ENCODE results near the gene FGF14. TPM values are rescaled to one million over a fixed set of nuclear protein-coding genes. Genes with fewer than 3 reads are reported as not detected.

FGF14 gene
- total RNA-seq, 1 experiment from 2014 or later = 0.22 TPM

DNA sequence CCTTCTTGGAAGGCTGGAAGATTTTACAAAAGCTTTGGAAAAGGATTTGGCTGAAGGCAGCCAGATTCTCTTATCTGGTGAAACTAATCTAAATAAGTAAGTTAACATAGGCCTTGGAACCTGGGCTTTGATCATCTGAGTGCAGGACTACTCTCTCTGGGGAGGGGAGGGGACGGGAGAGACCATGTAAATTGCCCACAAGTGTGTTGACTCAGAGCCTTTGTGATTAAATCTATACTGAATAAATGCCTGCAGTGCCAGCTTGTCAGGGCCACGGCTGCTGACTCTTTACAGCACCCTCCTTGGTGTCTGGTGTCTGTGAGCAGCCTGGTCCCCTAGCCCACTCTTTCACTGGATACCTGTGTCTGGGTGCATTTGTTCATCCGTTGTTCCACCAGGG, 698.0 kb downstream of the FGF14 start:
- H3K9ac ChIP-seq (ENCODE audit: extremely low read depth, insufficient read length, low read length) = no peak overlapping the region
- no peak overlapping the region for H3K27ac ChIP-seq (ENCODE audit: insufficient read length, low read depth, low read length)
- no peak overlapping the region for H2BK20ac ChIP-seq (ENCODE audit: low read depth, low read length, poor library complexity, severe bottlenecking)
- H2BK5ac ChIP-seq (ENCODE audit: insufficient read length, low read length) = no peak overlapping the region
- H4K8ac ChIP-seq (replicated peaks; ENCODE audit: insufficient read length, low read depth, low read length) = no peak overlapping the region
- Mint-ChIP-seq H3K36me3 (ENCODE audit: insufficient read depth in 1 of 3, low read depth in 3 of 3) (no peaks in the 10 kb centered on the region; a peak in 1 of 7 replicates), H3K9me3 (no peaks in the 10 kb centered on the region), H3K4me3 (no peak overlapping the region), H3K27ac (no peak overlapping the region; a peak in 1 of 7 replicates), H3K27me3 (ENCODE audit: low read depth) (no peaks in the 10 kb centered on the region), H3K4me1 (peaks cover 17 to 26% of the 10 kb centered on the region in 2 experiments)
- no peak overlapping the region for H2AFZ ChIP-seq (ENCODE audit: low read length)
- no peaks in the 10 kb centered on the region for H3K9me3 ChIP-seq (ENCODE audit: control insufficient read depth, low read depth, low read length)
- no CpG with 5 or more reads among the region's 3 CpGs for WGBS (ENCODE audit: extremely low coverage, insufficient read length, low lambda C conversion rate)
- no peaks in the 10 kb centered on the region for H3K27me3 ChIP-seq (ENCODE audit: insufficient read depth, low read length)
- H3K4me1 ChIP-seq (ENCODE audit: insufficient read depth, low read length) = 0 out of 2 replicates have a peak, but pooled peaks cover 3% of the 10 kb centered on the region
- no peak overlapping the region for H3K56ac ChIP-seq (ENCODE audit: insufficient read length, low read depth, low read length)
- TF ChIP-seq, protein P1, sequence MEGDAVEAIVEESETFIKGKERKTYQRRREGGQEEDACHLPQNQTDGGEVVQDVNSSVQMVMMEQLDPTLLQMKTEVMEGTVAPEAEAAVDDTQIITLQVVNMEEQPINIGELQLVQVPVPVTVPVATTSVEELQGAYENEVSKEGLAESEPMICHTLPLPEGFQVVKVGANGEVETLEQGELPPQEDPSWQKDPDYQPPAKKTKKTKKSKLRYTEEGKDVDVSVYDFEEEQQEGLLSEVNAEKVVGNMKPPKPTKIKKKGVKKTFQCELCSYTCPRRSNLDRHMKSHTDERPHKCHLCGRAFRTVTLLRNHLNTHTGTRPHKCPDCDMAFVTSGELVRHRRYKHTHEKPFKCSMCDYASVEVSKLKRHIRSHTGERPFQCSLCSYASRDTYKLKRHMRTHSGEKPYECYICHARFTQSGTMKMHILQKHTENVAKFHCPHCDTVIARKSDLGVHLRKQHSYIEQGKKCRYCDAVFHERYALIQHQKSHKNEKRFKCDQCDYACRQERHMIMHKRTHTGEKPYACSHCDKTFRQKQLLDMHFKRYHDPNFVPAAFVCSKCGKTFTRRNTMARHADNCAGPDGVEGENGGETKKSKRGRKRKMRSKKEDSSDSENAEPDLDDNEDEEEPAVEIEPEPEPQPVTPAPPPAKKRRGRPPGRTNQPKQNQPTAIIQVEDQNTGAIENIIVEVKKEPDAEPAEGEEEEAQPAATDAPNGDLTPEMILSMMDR (conservative IDR thresholded peaks at IDR 0.05) = no peak
- H4K91ac ChIP-seq (ENCODE audit: insufficient read length, low read depth, low read length) = no peak overlapping the region
- H4K20me1 ChIP-seq (ENCODE audit: control insufficient read depth, insufficient read depth, insufficient read length) = no peaks in the 10 kb centered on the region
- no peak overlapping the region for H4K5ac ChIP-seq (ENCODE audit: insufficient read length, low read depth, low read length)
- H2BK120ac ChIP-seq (ENCODE audit: low read depth, low read length, poor library complexity, severe bottlenecking) = no peak overlapping the region
- no peak overlapping the region for H2BK15ac ChIP-seq (ENCODE audit: low read depth, low read length)
- H3K4me2 ChIP-seq (ENCODE audit: insufficient read depth, insufficient read length, low read length) = no peak overlapping the region
- no peak overlapping the region for H3K23ac ChIP-seq (ENCODE audit: insufficient read length, low read depth, low read length)
- no peaks in the 10 kb centered on the region for H3K79me2 ChIP-seq (ENCODE audit: insufficient read depth, low read length)
- no peak overlapping the region for H2BK12ac ChIP-seq (ENCODE audit: insufficient read length, low read depth, low read length)
- no peak overlapping the region for H2AK5ac ChIP-seq (ENCODE audit: insufficient read length, low read length)
- no peak overlapping the region for H3K4ac ChIP-seq (ENCODE audit: low read depth, low read length)
- no peak overlapping the region for H3K14ac ChIP-seq (ENCODE audit: insufficient read depth, low read length)
- H3T11ph ChIP-seq (ENCODE audit: low read length) = no peak overlapping the region
- no peak for DNase-seq
- H3K79me1 ChIP-seq (ENCODE audit: insufficient read depth, low read depth, low read length, poor library complexity, severe bottlenecking) = no peaks in the 10 kb centered on the region
- H3K23me2 ChIP-seq (ENCODE audit: insufficient read length, low read depth, low read length, poor library complexity, severe bottlenecking) = no peaks in the 10 kb centered on the region
- H3K18ac ChIP-seq (ENCODE audit: insufficient read length, low read depth, low read length) = no peak overlapping the region

Data from H9 (cell line).